Measurements from ENCODE around the gene FANK1. TPM values are rescaled to one million over a fixed set of nuclear protein-coding genes. Genes with fewer than 3 reads are reported as not detected.

The FANK1 gene
- total and polyA plus RNA-seq, 2 experiments from 2014 or later, result 10.2 to 13.3 TPM

- Histone ChIP-seq H3K79me2 (ENCODE audit: insufficient read depth) (no peaks in the 10 kb centered on the region), H3K4me2 (ENCODE audit: unreplicated experiment) (no peak overlapping the region), H3F3A (ENCODE audit: insufficient read depth) (peaks cover 51% of the 10 kb centered on the region), H3K9me3 (ENCODE audit: low read depth) (no peaks in the 10 kb centered on the region), H4K20me1 (ENCODE audit: insufficient read depth) (no peaks in the 10 kb centered on the region), H3K36me3 (ENCODE audit: low read depth) (peaks cover 35% of the 10 kb centered on the region), H2AFZ (no peak overlapping the region), H3K4me1 (ENCODE audit: insufficient read depth) (peaks cover 25% of the 10 kb centered on the region), H3K27ac (no peak overlapping the region), H3K9ac (no peak overlapping the region), H3K4me3 (no peak overlapping the region), H3K27me3 (replicated peaks; ENCODE audit: insufficient read depth) (no peaks in the 10 kb centered on the region), H3K9me2 (ENCODE audit: insufficient read depth) (no peaks in the 10 kb centered on the region)
- in situ Hi-C loops (cut with MboI), result no loop called here
- WGBS, 2 experiments (ENCODE audit: low coverage in 1 of 2, low lambda C conversion rate in 2 of 2, missing lambda C conversion rate in 2 of 2), result 97 to 99% methylated on average over 4 of the region's 4 CpGs
- DNase-seq, result no peak
- TF ChIP-seq EZH2 (IDR thresholded peaks at IDR 0.05; ENCODE audit: insufficient read depth, poor library complexity, severe bottlenecking) (no peak), EZH2phosphoT487 (IDR thresholded peaks at IDR 0.05; ENCODE audit: insufficient read depth, low read depth) (no peak)
These were observed 119.9 kb downstream of the FANK1 start for GRCh38 chr10:126016156-126016805.

- Histone ChIP-seq H3K9ac (no peak overlapping the region), H3K9me2 (ENCODE audit: insufficient read depth) (no peaks in the 10 kb centered on the region), H4K20me1 (ENCODE audit: insufficient read depth) (no peaks in the 10 kb centered on the region), H3K36me3 (ENCODE audit: low read depth) (peaks cover 37% of the 10 kb centered on the region), H3K79me2 (ENCODE audit: insufficient read depth) (no peaks in the 10 kb centered on the region), H3K27ac (no peak overlapping the region), H3K4me1 (ENCODE audit: insufficient read depth) (peaks cover 26% of the 10 kb centered on the region), H3F3A (ENCODE audit: insufficient read depth) (peaks cover 57% of the 10 kb centered on the region), H3K4me2 (ENCODE audit: unreplicated experiment) (no peak overlapping the region), H3K4me3 (no peak overlapping the region), H2AFZ (no peak overlapping the region), H3K9me3 (ENCODE audit: low read depth) (no peaks in the 10 kb centered on the region), H3K27me3 (replicated peaks; ENCODE audit: insufficient read depth) (no peaks in the 10 kb centered on the region)
- no peak for DNase-seq
- in situ Hi-C loops (cut with MboI), result no loop called here
- no peak for TF ChIP-seq EZH2phosphoT487 (IDR thresholded peaks at IDR 0.05; ENCODE audit: insufficient read depth, low read depth)
- no peak for TF ChIP-seq EZH2 (IDR thresholded peaks at IDR 0.05; ENCODE audit: insufficient read depth, poor library complexity, severe bottlenecking)
- 94 to 99% methylated on average over 3 of the region's 3 CpGs for WGBS, 2 experiments (ENCODE audit: low coverage in 1 of 2, low lambda C conversion rate in 2 of 2, missing lambda C conversion rate in 2 of 2)
These were observed 120.5 kb downstream of the FANK1 start for GRCh38 chr10:126016882-126017281.

GRCh38 chr10:126017961-126018560, 121.7 kb downstream of the FANK1 start:
- Histone ChIP-seq H3K36me3 (ENCODE audit: low read depth) (peaks cover 37% of the 10 kb centered on the region), H3K9ac (no peak overlapping the region), H3K79me2 (ENCODE audit: insufficient read depth) (no peaks in the 10 kb centered on the region), H3F3A (ENCODE audit: insufficient read depth) (peaks cover 54% of the 10 kb centered on the region), H4K20me1 (ENCODE audit: insufficient read depth) (no peaks in the 10 kb centered on the region), H3K4me2 (ENCODE audit: unreplicated experiment) (no peak overlapping the region), H3K27me3 (replicated peaks; ENCODE audit: insufficient read depth) (no peaks in the 10 kb centered on the region), H3K27ac (no peak overlapping the region), H3K4me1 (ENCODE audit: insufficient read depth) (peaks cover 23% of the 10 kb centered on the region), H3K4me3 (no peak overlapping the region), H2AFZ (no peak overlapping the region), H3K9me3 (ENCODE audit: low read depth) (no peaks in the 10 kb centered on the region), H3K9me2 (ENCODE audit: insufficient read depth) (no peaks in the 10 kb centered on the region)
- TF ChIP-seq EZH2 (IDR thresholded peaks at IDR 0.05; ENCODE audit: insufficient read depth, poor library complexity, severe bottlenecking) (no peak), EZH2phosphoT487 (IDR thresholded peaks at IDR 0.05; ENCODE audit: insufficient read depth, low read depth) (no peak)
- in situ Hi-C loops (cut with MboI), result no loop called here
- DNase-seq, result peak; percentile 22
- WGBS, 2 experiments (ENCODE audit: low coverage in 1 of 2, low lambda C conversion rate in 2 of 2, missing lambda C conversion rate in 2 of 2), result 69 to 73% methylated on average over 2 of the region's 2 CpGs

GRCh38 chr10:126021833-126022500, 125.6 kb downstream of the FANK1 start:
- H3K4me3 ChIP-seq, result no peak overlapping the region
- WGBS, 2 experiments (ENCODE audit: low coverage in 1 of 2, low lambda C conversion rate in 2 of 2, missing lambda C conversion rate in 2 of 2), result 73 to 75% methylated on average over 5 of the region's 5 CpGs
- peaks cover 23% of the 10 kb centered on the region for H3F3A ChIP-seq (ENCODE audit: insufficient read depth)
- H3K9ac ChIP-seq, result no peak overlapping the region
- no peaks in the 10 kb centered on the region; the same call in 1 of the 2 replicates for H3K79me2 ChIP-seq (ENCODE audit: insufficient read depth)
- no peaks in the 10 kb centered on the region for H3K27me3 ChIP-seq (replicated peaks; ENCODE audit: insufficient read depth)
- peak; percentile 20 for DNase-seq
- no peak overlapping the region for H3K27ac ChIP-seq
- no peaks in the 10 kb centered on the region for H4K20me1 ChIP-seq (ENCODE audit: insufficient read depth)
- peaks cover 33% of the 10 kb centered on the region for H3K36me3 ChIP-seq (ENCODE audit: low read depth)
- in situ Hi-C loops (cut with MboI), result no loop called here
- H3K4me2 ChIP-seq (ENCODE audit: unreplicated experiment), result no peak overlapping the region
- H3K4me1 ChIP-seq (ENCODE audit: insufficient read depth), result 0 out of 2 replicates have a peak, but pooled peaks cover 10% of the 10 kb centered on the region
- H3K9me2 ChIP-seq (ENCODE audit: insufficient read depth), result no peaks in the 10 kb centered on the region
- no peaks in the 10 kb centered on the region for H3K9me3 ChIP-seq (ENCODE audit: low read depth)
- TF ChIP-seq EZH2 (IDR thresholded peaks at IDR 0.05; ENCODE audit: insufficient read depth, poor library complexity, severe bottlenecking), result no peak
- TF ChIP-seq EZH2phosphoT487 (IDR thresholded peaks at IDR 0.05; ENCODE audit: insufficient read depth, low read depth), result no peak
- no peak overlapping the region for H2AFZ ChIP-seq
